Immature natural killer cell (primary cell): ENCODE data around the gene USP32. TPM values are rescaled to one million over a fixed set of nuclear protein-coding genes. Genes with fewer than 3 reads are reported as not detected.

ENCODE experiments used
- DNase-seq, 3 donors: peaks; one replicate each; pipeline ENCODE4 v3.0.0; 2022; ENCODE audit warnings: mixed read lengths in 1 of 3
- H3K27ac Mint-ChIP-seq, 6 donors: one replicate each; pipeline ENCODE4 v1.8.0; 2020; ENCODE audit warnings: mixed read lengths in 6 of 6, mild to moderate bottlenecking in 5 of 6, inconsistent platforms in 4 of 6, moderate library complexity in 3 of 6
- H3K27me3 Mint-ChIP-seq, 3 donors: one replicate each; pipeline ENCODE4 v1.8.0; 2020 to 2021; ENCODE audit warnings: low read depth in 3 of 3, mild to moderate bottlenecking in 3 of 3, mixed read lengths in 3 of 3, moderate library complexity in 3 of 3, inconsistent platforms in 1 of 3
- H3K36me3 Mint-ChIP-seq, 3 donors: one replicate each; pipeline ENCODE4 v1.8.0; 2020; ENCODE audit warnings: mixed read lengths in 3 of 3, inconsistent platforms in 2 of 3, mild to moderate bottlenecking in 2 of 3
- H3K4me1 Mint-ChIP-seq, 2 donors: one replicate each; pipeline ENCODE4 v1.8.0; 2020; ENCODE audit warnings: inconsistent platforms in 2 of 2, mild to moderate bottlenecking in 2 of 2, mixed read lengths in 2 of 2, moderate library complexity in 1 of 2
- H3K4me3 Mint-ChIP-seq, 5 donors: one replicate each; pipeline ENCODE4 v1.8.0; 2020; ENCODE audit warnings: mild to moderate bottlenecking in 5 of 5, mixed read lengths in 5 of 5, inconsistent platforms in 3 of 5, moderate library complexity in 3 of 5
- H3K9me3 Mint-ChIP-seq, 6 donors: one replicate each; pipeline ENCODE4 v1.8.0; 2020; ENCODE audit warnings: mild to moderate bottlenecking in 6 of 6, mixed read lengths in 6 of 6, inconsistent platforms in 4 of 6, moderate library complexity in 3 of 6
- polyA plus RNA-seq, 3 donors: library from polyadenylated mRNA; unstranded; fragments of 300-500 nt; fragmentation: Illumina TruSeq; gene quantifications; one replicate each; pipeline ENCODE4 v1.2.3, GENCODE V29; 2021

Gene USP32
- polyA plus RNA-seq, 3 donors from 2014 or later: 4.5 to 8.1 (median 5.5) TPM

DNA sequence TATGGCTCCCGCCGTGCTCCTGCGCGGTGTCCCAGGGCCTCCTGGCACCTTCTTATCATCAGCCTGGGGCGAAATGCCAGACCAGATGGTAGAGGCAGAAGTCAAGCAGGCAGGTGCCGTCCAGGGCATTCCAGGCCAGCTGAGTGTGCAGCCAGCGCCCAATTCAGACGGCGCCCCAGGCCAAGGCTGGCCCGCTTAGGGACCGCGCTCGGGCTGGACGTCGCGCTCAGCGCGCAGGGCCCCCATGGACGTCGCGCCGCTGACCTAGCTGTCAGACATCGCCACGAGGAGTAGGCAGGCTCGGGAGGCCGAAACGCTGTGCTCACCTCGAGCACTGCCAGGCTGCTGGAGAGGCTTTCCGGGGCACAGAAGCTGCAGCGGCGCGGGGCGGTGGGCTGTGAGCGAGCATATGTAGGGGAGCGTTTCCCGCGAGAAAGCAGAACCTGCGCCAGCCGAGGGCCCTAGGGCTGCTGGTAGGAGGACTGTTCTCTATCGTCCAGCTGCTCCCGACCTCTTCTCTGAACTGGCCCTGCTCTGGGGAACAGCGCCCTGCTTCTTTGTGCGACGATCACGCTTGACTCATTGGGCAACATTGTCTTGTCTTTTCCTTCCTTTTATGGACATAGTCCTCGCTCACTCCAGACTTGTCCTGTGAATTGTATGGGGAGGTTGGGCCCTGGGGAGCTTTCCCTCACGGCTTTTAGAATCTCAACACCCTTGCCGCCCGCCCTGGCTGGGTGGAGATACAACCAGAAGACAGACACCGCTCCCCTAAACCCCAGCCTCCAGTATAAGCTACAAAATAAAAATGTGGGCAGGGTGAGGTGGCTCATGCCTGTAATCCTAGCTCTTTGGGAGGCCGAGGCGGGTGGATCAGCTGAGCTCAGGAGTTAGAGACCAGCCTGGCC is 250.6 kb downstream of the USP32 start:
- Mint-ChIP-seq H3K27ac (no peak overlapping the region), H3K36me3 (peaks cover 0 to 3% (median 3%) of the 10 kb centered on the region in 3 donors), H3K27me3 (peaks cover 14 to 37% (median 20%) of the 10 kb centered on the region in 3 donors), H3K4me3 (peak overlapping the region in 1 of 5 donors; percentile 48), H3K4me1 (peaks cover 6 to 11% of the 10 kb centered on the region in 2 donors), H3K9me3 (peaks cover 0 to 2% (median 0%) of the 10 kb centered on the region in 6 donors)
- no peak for DNase-seq

DNA sequence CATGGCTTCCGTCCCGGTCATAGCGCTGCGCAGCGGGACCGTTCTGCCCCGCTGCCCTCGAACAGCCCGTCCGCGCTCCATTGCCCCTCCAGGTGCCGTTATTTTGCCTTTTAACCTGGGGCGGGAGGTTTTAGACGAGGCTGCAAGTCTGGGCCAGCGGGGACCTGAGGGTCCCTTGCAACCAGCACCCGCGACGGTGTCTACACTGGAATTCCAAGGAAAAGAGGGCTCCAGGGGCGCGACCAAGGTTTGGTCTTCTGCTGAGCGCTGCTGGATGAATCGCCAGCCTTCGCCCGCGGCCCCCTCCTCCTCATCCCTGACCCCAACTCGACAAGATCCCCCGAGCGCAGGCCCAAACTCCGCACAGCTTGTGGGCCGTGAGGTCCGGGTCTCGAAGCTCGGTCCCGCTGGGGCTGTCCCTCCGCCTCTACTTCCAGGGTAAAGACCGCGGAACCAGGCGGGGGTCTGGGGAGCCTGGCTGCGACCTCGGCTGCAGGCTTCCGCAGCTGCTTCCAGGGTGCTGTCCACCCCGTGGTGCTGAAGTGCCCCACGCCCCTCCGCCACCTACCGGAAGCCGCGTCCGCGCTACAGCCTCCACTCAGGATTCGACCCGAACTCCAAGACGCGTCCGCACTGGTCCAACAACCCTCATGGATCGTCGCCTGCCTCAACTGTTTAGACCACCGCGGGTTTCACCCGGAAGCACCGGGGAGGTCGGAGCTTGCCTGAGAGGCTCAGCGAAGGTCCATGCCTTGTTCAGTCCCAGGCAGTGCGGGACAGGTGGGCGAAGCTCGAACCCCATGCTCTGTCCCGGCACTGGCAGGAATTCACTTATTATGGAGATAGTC is 252.3 kb downstream of the USP32 start:
- H3K27ac Mint-ChIP-seq: no peak overlapping the region
- H3K9me3 Mint-ChIP-seq: peaks cover 0 to 2% (median 0%) of the 10 kb centered on the region in 6 donors
- H3K4me1 Mint-ChIP-seq: peaks cover 21 to 27% of the 10 kb centered on the region in 2 donors
- peaks cover 0 to 3% (median 3%) of the 10 kb centered on the region in 3 donors for H3K36me3 Mint-ChIP-seq
- DNase-seq: peak; percentile 53 to 57 (median 54)
- no peak overlapping the region for H3K4me3 Mint-ChIP-seq
- H3K27me3 Mint-ChIP-seq: peaks cover 11 to 35% (median 19%) of the 10 kb centered on the region in 3 donors

DNA sequence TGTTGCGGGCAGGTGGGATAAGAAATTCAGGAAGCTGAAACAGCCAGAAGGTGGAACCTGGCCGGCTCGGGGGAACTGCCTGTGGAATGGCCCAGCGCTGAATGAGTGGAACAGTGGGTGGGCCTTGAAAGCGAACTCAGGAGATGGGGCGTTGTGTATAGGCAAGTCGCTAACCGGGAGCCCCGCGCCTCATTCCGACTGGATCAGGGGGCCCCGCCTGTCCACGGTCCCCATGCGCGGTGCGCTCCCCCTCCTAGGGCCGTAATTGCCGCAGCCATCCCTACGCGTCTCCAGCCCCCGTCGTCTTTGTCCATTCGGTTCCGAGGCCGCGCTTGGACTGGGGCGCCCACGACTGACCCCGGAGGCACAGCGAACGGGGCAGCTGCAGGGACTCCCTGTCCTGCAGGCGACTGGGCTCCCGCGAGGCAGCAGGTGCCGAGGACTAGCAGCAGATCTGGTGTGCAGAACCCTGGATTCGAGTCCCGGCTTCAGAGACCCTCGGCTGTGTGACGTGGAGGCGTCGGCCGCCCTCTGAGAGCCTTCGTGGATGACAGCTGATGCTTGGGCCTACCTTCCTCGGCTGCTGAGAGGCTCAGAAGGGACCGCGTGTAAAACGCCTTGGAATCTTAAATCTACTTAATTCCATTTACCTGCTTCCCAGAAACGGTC is 253.0 kb downstream of the USP32 start:
- Mint-ChIP-seq H3K4me3 (no peak overlapping the region), H3K27ac (no peak overlapping the region), H3K36me3 (peaks cover 0 to 3% (median 3%) of the 10 kb centered on the region in 3 donors), H3K4me1 (peaks cover 29 to 32% of the 10 kb centered on the region in 2 donors), H3K27me3 (peaks cover 9 to 34% (median 26%) of the 10 kb centered on the region in 3 donors), H3K9me3 (no peaks in the 10 kb centered on the region)
- no peak for DNase-seq

DNA sequence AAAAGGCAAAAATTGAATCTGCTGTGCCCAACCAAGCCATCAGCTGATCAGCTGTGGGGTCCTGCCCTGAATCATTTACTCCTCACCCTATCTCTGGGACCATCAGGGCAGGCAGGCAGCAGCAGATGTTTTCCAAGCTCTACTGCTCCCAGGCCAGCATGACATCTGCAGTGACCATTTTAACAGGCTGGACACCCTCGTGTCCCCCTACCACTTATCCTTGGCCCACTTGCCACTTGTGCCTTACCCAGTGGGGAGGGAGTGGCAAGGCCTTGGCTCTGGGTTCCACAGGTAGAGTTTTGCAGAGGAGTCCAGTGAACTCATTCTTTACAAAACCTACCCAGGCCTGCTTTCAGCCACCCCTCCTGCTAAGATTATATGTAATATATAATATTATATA is 254.2 kb downstream of the USP32 start:
- H3K4me1 Mint-ChIP-seq: peaks cover 26 to 27% of the 10 kb centered on the region in 2 donors
- no peak overlapping the region for H3K27ac Mint-ChIP-seq
- no peaks in the 10 kb centered on the region for H3K9me3 Mint-ChIP-seq
- peaks cover 0 to 3% (median 3%) of the 10 kb centered on the region in 3 donors for H3K36me3 Mint-ChIP-seq
- no peak overlapping the region for H3K4me3 Mint-ChIP-seq
- H3K27me3 Mint-ChIP-seq: peaks cover 8 to 31% (median 26%) of the 10 kb centered on the region in 3 donors
- no peak for DNase-seq

DNA sequence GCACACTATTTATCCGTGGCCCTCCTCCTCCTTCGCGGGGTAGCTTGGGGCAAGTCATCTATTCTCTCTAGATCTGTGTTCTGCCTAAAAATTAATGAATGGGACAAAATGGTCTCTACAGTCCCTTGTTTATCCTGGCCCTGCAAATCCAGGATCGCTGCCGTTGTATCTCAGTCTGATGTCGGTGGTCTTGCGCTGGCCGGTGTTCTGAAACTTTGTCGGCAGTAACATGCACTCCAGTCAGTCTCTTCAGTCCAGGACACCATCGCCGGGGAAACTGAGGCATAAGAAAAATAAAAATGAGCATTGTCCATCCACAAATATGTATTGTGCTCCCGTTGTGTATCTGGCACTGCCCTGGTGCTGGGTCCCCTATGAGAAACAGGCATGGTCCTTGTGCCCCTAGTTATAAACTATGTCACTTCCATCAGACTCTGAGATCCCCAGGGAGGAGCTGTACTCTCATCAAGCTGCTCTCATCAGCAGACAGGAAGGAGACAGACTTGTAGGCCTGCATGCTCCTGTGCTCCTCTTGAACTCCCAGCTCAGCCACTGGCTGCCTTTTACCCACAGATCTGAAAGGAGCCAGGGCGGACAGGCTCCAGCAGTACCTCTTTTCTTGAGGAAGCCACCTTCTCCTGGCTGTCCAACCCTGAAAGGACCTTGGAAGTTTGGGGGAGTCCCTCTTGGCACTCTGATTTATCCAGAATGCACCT is 255.8 kb downstream of the USP32 start:
- H3K27ac Mint-ChIP-seq: peak overlapping the region in 1 of 6 donors; percentile 1
- H3K4me1 Mint-ChIP-seq: peaks cover 25 to 27% of the 10 kb centered on the region in 2 donors
- no peaks in the 10 kb centered on the region for H3K9me3 Mint-ChIP-seq
- H3K36me3 Mint-ChIP-seq: peaks cover 0 to 7% (median 3%) of the 10 kb centered on the region in 3 donors
- DNase-seq: no peak
- H3K4me3 Mint-ChIP-seq: peak overlapping the region; percentile 87 to 97 (median 89)
- H3K27me3 Mint-ChIP-seq: peaks cover 7 to 24% (median 18%) of the 10 kb centered on the region in 3 donors

DNA sequence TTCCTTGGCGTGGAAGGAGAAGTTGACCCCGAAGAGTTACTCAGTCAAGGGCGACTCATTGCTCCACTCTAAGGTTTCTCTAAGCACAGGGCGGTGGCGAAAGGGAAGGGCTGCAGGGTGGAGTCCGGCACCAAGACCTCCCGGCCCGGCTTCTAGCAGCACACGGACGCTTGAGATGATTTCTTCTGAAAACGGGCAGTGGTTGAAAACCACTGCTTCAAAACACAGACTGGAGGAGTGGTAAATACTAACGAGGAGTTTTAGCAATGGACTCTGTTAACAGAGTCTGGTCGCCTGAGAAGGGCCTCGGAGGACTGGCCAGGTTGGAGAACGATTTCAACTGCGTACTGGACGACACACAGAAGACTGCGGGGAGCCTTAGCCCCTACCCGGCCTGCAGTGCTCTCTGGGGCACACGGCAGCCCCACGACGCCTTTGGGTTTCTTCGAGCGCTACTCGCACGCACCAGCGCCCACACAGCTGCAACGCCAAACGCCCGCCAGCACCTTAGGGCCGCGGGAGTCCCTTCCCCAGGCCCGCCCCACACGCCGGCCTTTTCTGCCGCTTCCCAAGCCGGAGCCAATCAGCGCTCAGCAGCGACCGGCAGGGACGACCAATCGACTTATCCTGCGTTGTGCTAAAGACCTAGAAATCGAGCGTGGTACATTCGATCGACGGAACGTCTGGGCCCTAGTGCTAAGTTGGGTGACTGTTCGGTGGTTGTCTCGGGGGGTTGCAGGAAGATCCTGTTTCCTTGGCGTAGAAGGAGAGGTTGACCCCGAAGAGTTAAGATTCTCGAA is 256.6 kb downstream of the USP32 start:
- Mint-ChIP-seq H3K9me3 (no peaks in the 10 kb centered on the region), H3K27me3 (peaks cover 7 to 22% (median 18%) of the 10 kb centered on the region in 3 donors), H3K27ac (peak overlapping the region in 3 of 6 donors; percentile 32 to 76 (median 48)), H3K4me1 (peaks cover 25 to 27% of the 10 kb centered on the region in 2 donors), H3K4me3 (peak overlapping the region; percentile 87 to 97 (median 89)), H3K36me3 (peaks cover 0 to 7% (median 3%) of the 10 kb centered on the region in 3 donors)
- peak; percentile 59 to 64 (median 60) for DNase-seq

DNA sequence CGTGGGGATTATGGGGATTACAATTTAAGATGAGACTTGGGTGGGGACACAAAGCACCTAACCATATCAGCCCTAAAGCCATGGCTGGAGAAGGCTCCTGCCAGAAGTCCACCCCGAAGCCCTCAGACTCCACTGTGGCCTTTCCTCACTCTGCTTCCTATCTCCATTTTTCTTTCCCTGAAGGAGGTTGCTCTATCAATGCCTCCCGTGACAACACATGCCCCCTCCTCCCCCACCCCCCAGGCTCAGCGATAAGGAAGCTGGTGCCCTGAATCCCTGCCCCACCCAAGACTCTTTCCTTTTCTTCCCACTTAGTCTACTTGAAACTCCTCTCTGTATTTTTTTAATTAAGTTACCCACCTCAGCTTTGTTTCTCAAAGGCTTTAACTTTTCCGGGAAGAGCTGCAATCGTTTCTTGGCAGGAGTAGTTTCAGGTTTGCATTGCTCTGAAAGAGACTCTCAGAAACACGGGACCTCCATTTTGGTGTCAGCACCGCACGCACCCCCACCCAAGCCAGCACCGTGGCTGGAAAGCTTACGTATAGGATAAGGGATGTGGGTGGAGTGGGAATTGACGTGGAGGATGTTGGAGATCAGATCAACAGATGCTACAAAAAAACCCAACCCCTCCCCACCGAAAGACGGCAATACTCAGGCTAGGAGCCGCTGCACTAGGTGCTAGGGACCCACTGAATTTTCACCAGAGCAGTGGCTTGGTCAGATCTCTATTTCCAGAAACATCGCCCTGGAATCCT is 257.4 kb downstream of the USP32 start:
- Mint-ChIP-seq H3K27me3 (peaks cover 7 to 19% (median 18%) of the 10 kb centered on the region in 3 donors), H3K36me3 (peaks cover 0 to 7% (median 3%) of the 10 kb centered on the region in 3 donors), H3K27ac (peak overlapping the region in 1 of 6 donors; percentile 32), H3K4me1 (peaks cover 24 to 25% of the 10 kb centered on the region in 2 donors), H3K9me3 (no peaks in the 10 kb centered on the region), H3K4me3 (peak overlapping the region; percentile 87 to 97 (median 89))
- peak in 1 of 3 donors; percentile 12 for DNase-seq

DNA sequence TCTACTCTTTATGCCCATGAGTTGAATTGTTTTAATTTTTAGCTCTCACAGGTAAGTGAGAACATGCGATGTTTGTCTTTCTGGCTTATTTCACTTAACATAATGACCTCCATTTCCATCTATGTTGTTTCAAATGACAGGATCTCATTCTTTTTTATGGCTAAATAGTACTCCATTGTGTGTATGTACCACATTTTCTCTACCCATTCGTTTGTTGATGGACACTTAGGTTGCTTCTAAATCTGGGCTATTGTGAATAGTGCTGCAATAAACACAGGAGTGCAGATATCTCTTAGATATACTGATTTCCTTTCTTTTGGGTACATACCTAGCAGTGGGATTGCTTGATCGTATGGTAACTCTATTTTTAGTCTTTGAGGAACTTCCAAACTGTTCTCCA is 261.5 kb downstream of the USP32 start:
- no peak for DNase-seq
- Mint-ChIP-seq H3K27ac (no peak overlapping the region), H3K27me3 (peaks cover 3 to 14% (median 4%) of the 10 kb centered on the region in 3 donors), H3K36me3 (peaks cover 0 to 5% (median 0%) of the 10 kb centered on the region in 3 donors), H3K4me3 (no peak overlapping the region), H3K9me3 (no peaks in the 10 kb centered on the region), H3K4me1 (peaks cover 16 to 18% of the 10 kb centered on the region in 2 donors)

DNA sequence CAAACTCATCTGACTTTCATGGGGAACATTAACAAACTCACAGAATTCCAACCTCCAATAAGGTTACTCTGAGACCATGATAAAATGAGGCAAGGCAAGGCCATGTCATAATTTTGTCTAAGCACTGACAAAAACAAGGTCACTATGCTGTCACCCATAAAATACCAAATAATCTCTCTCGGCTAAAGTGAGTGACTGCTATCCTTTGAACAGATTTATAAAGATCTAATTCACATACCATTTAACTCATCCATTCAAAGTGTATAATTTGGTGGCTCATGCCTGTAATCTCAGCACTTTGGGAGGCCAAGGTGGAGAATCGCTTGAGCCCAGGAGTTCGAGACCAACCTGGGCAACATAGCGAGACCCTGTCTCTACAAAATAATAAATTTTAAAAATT is 262.8 kb downstream of the USP32 start:
- Mint-ChIP-seq H3K27me3 (peaks cover 0 to 6% (median 4%) of the 10 kb centered on the region in 3 donors), H3K9me3 (no peaks in the 10 kb centered on the region), H3K4me3 (no peak overlapping the region)

More for the DNA sequence above, 262.8 kb downstream of the USP32 start:
- DNase-seq: no peak
- H3K27ac Mint-ChIP-seq: no peak overlapping the region
- peaks cover 3 to 5% of the 10 kb centered on the region in 2 donors for H3K4me1 Mint-ChIP-seq
- H3K36me3 Mint-ChIP-seq: peaks cover 0 to 5% (median 0%) of the 10 kb centered on the region in 3 donors
